NB4 (cell line): ENCODE results near the gene ABCG4.
"Not testable (repeated sequence)": the region's sequence is repeated elsewhere in the genome, so short reads cannot be mapped to it uniquely, and the experiment has no call there.

Experiments used
- DNase-seq: peaks from one replicate; pipeline ENCODE4 v3.0.0; 2010; ENCODE audit warnings: low read depth
- H3K4me3 ChIP-seq: one replicate; pipeline ENCODE4 v1.5.1; 2011; ENCODE audit warnings: mild to moderate bottlenecking, low read depth, low read length, moderate library complexity
- CTCF ChIP-seq: IDR thresholded peaks from one replicate; pipeline ENCODE4 v1.5.1; 2012; ENCODE audit warnings: low read depth, low read length
- MAX ChIP-seq: IDR thresholded peaks from 2 replicates; pipeline ENCODE4 v1.6.1; 2011; ENCODE audit warnings: low read depth, low read length
- MYC ChIP-seq: IDR thresholded peaks from 2 replicates; pipeline ENCODE4 v1.6.1; 2011; ENCODE audit warnings: low read depth, low read length
- POLR2A ChIP-seq: IDR thresholded peaks from 2 replicates; pipeline ENCODE4 v1.6.1; 2011; ENCODE audit warnings: mild to moderate bottlenecking; ENCODE audit not compliant: insufficient read length; ENCODE audit errors: extremely low read depth

ABCG4 gene

GRCh38 chr11:119190531-119190930 lies 41.7 kb downstream of the ABCG4 start:
- no peak for DNase-seq
- TF ChIP-seq MYC (no peak), POLR2A (no peak), CTCF (no peak), MAX (no peak)
- H3K4me3 ChIP-seq: no peak overlapping the region

- DNase-seq, H3K4me3 ChIP-seq: not testable (repeated sequence)
Observed at GRCh38 chr11:119191265-119191664, 42.4 kb downstream of the ABCG4 start.

GRCh38 chr11:119192111-119192510 lies 43.3 kb downstream of the ABCG4 start:
- DNase-seq: peak; percentile 74
- TF ChIP-seq CTCF: no peak
- no peak for TF ChIP-seq POLR2A
- no peak for TF ChIP-seq MYC
- H3K4me3 ChIP-seq: no peak overlapping the region

GRCh38 chr11:119193001-119193400 lies 44.1 kb downstream of the ABCG4 start:
- no peak for TF ChIP-seq MAX
- no peak for TF ChIP-seq MYC
- no peak for TF ChIP-seq CTCF
- TF ChIP-seq POLR2A: no peak
- DNase-seq: peak; percentile 55
- no peak overlapping the region for H3K4me3 ChIP-seq

- DNase-seq: no peak
- H3K4me3 ChIP-seq: no peak overlapping the region
- TF ChIP-seq POLR2A (no peak), MAX (no peak), CTCF (no peak)
Observed at GRCh38 chr11:119193626-119194025, 44.8 kb downstream of the ABCG4 start.

- DNase-seq: no peak
- no peak overlapping the region for H3K4me3 ChIP-seq
- TF ChIP-seq MAX (no peak), POLR2A (no peak), CTCF (no peak), MYC (no peak)
Observed at GRCh38 chr11:119194811-119195440, 46.1 kb downstream of the ABCG4 start.
